H7 (cell line): ENCODE results near the gene SLC44A3. TPM values are rescaled to one million over a fixed set of nuclear protein-coding genes. Genes with fewer than 3 reads are reported as not detected.
A peak's percentile ranks its signal among the peaks of the same experiment; 100 is the strongest.
"Not testable (repeated sequence)": the region's sequence is repeated elsewhere in the genome, so short reads cannot be mapped to it uniquely, and the experiment has no call there.

Experiments
- DNase-seq: peaks from one replicate; pipeline ENCODE4 v3.0.0; 2012
- H3K27me3 ChIP-seq: 2 replicates; pipeline ENCODE4 v1.6.0; 2011; ENCODE audit warnings: mild to moderate bottlenecking, low read length; ENCODE audit not compliant: control insufficient read depth, insufficient read depth
- H3K36me3 ChIP-seq: replicated peaks from 2 replicates; pipeline ENCODE4 v1.5.1; 2011; ENCODE audit warnings: low read length; ENCODE audit not compliant: control insufficient read depth, insufficient read depth
- H3K4me3 ChIP-seq: 2 replicates; pipeline ENCODE4 v1.5.1; 2011; ENCODE audit warnings: low read depth, mild to moderate bottlenecking, control low read depth, low read length, moderate library complexity; ENCODE audit not compliant: insufficient read depth
- total RNA-seq: library from RNA; depleted of rRNA; stranded (reverse); fragments of >200 nt; shearing (Covaris generic); gene quantifications from 2 replicates; pipeline ENCODE4 v1.2.3, GENCODE V29; 2014

Gene SLC44A3
- total RNA-seq, 1 experiment from 2014 or later: 0.83 TPM

GRCh38 chr1:94832931-94833585 is 12.9 kb downstream of the SLC44A3 start:
- Histone ChIP-seq H3K36me3 (no peaks in the 10 kb centered on the region), H3K4me3 (no peak overlapping the region), H3K27me3 (no peaks in the 10 kb centered on the region)
- no peak for DNase-seq

GRCh38 chr1:94836891-94837290 is 16.7 kb downstream of the SLC44A3 start:
- Histone ChIP-seq H3K36me3 (no peaks in the 10 kb centered on the region), H3K4me3 (no peak overlapping the region), H3K27me3 (no peaks in the 10 kb centered on the region)
- DNase-seq: no peak

- not testable (repeated sequence) for H3K36me3 ChIP-seq, H3K27me3 ChIP-seq, DNase-seq, H3K4me3 ChIP-seq
Observed at GRCh38 chr1:94840381-94840780, 20.2 kb downstream of the SLC44A3 start.

- H3K36me3 ChIP-seq: no peaks in the 10 kb centered on the region; the same call in 1 of the 2 replicates
- H3K4me3 ChIP-seq: no peak overlapping the region
- no peaks in the 10 kb centered on the region for H3K27me3 ChIP-seq
- no peak for DNase-seq
Observed at GRCh38 chr1:94840808-94841207, 20.7 kb downstream of the SLC44A3 start.

GRCh38 chr1:94843430-94843829 is 23.3 kb downstream of the SLC44A3 start:
- no peak overlapping the region for H3K4me3 ChIP-seq
- H3K36me3 ChIP-seq: no peaks in the 10 kb centered on the region; the same call in 1 of the 2 replicates
- H3K27me3 ChIP-seq: no peaks in the 10 kb centered on the region; the same call in 1 of the 2 replicates
- no peak for DNase-seq

GRCh38 chr1:94843846-94844245 is 23.7 kb downstream of the SLC44A3 start:
- no peak overlapping the region for H3K4me3 ChIP-seq
- H3K36me3 ChIP-seq: no peaks in the 10 kb centered on the region; the same call in 1 of the 2 replicates
- DNase-seq: no peak
- H3K27me3 ChIP-seq: no peaks in the 10 kb centered on the region; the same call in 1 of the 2 replicates

GRCh38 chr1:94846308-94846707 is 26.2 kb downstream of the SLC44A3 start:
- no peak for DNase-seq
- H3K36me3 ChIP-seq: no peaks in the 10 kb centered on the region; the same call in 1 of the 2 replicates
- H3K27me3 ChIP-seq: no peaks in the 10 kb centered on the region; the same call in 1 of the 2 replicates
- no peak overlapping the region for H3K4me3 ChIP-seq

GRCh38 chr1:94851571-94851970 is 31.4 kb downstream of the SLC44A3 start:
- peaks cover 8% of the 10 kb centered on the region; the same call in 1 of the 2 replicates for H3K27me3 ChIP-seq
- no peaks in the 10 kb centered on the region for H3K36me3 ChIP-seq
- no peak overlapping the region for H3K4me3 ChIP-seq
- DNase-seq: no peak

GRCh38 chr1:94852788-94853187 is 32.6 kb downstream of the SLC44A3 start:
- peaks cover 8% of the 10 kb centered on the region; the same call in 1 of the 2 replicates for H3K27me3 ChIP-seq
- no peak for DNase-seq
- no peak overlapping the region for H3K4me3 ChIP-seq
- H3K36me3 ChIP-seq: no peaks in the 10 kb centered on the region

GRCh38 chr1:94854458-94855306 is 34.5 kb downstream of the SLC44A3 start:
- DNase-seq: peak; percentile 89
- Histone ChIP-seq H3K4me3 (peak overlapping the region; percentile 29), H3K36me3 (no peaks in the 10 kb centered on the region), H3K27me3 (peaks cover 8% of the 10 kb centered on the region; the same call in 1 of the 2 replicates)

GRCh38 chr1:94855307-94855700 is 35.1 kb downstream of the SLC44A3 start:
- no peak for DNase-seq
- H3K36me3 ChIP-seq: no peaks in the 10 kb centered on the region
- no peak overlapping the region for H3K4me3 ChIP-seq
- H3K27me3 ChIP-seq: peaks cover 8% of the 10 kb centered on the region; the same call in 1 of the 2 replicates

- Histone ChIP-seq H3K27me3 (peaks cover 8% of the 10 kb centered on the region; the same call in 1 of the 2 replicates), H3K4me3 (no peak overlapping the region), H3K36me3 (no peaks in the 10 kb centered on the region)
- no peak for DNase-seq
Observed at GRCh38 chr1:94856004-94856403, 35.8 kb downstream of the SLC44A3 start.

GRCh38 chr1:94856868-94857267 is 36.7 kb downstream of the SLC44A3 start:
- H3K27me3 ChIP-seq: peaks cover 8% of the 10 kb centered on the region; the same call in 1 of the 2 replicates
- no peak overlapping the region for H3K4me3 ChIP-seq
- H3K36me3 ChIP-seq: no peaks in the 10 kb centered on the region
- no peak for DNase-seq

GRCh38 chr1:94858276-94858675 is 38.1 kb downstream of the SLC44A3 start:
- Histone ChIP-seq H3K4me3 (no peak overlapping the region), H3K36me3 (no peaks in the 10 kb centered on the region), H3K27me3 (peaks cover 8% of the 10 kb centered on the region)
- no peak for DNase-seq

GRCh38 chr1:94859174-94859573 is 39.0 kb downstream of the SLC44A3 start:
- DNase-seq: no peak
- no peak overlapping the region for H3K4me3 ChIP-seq
- H3K27me3 ChIP-seq: peaks cover 8% of the 10 kb centered on the region
- H3K36me3 ChIP-seq: no peaks in the 10 kb centered on the region
